HG03442 (cell line): ENCODE measurements around the gene STAB1.

Experiments
- ATAC-seq: cut with Tn5 transposase; IDR thresholded peaks from one replicate; pipeline ENCODE4 v1.9.1; 2021; ENCODE audit warnings: mild to moderate bottlenecking, moderate library complexity; ENCODE audit not compliant: unreplicated experiment

STAB1 gene

DNA sequence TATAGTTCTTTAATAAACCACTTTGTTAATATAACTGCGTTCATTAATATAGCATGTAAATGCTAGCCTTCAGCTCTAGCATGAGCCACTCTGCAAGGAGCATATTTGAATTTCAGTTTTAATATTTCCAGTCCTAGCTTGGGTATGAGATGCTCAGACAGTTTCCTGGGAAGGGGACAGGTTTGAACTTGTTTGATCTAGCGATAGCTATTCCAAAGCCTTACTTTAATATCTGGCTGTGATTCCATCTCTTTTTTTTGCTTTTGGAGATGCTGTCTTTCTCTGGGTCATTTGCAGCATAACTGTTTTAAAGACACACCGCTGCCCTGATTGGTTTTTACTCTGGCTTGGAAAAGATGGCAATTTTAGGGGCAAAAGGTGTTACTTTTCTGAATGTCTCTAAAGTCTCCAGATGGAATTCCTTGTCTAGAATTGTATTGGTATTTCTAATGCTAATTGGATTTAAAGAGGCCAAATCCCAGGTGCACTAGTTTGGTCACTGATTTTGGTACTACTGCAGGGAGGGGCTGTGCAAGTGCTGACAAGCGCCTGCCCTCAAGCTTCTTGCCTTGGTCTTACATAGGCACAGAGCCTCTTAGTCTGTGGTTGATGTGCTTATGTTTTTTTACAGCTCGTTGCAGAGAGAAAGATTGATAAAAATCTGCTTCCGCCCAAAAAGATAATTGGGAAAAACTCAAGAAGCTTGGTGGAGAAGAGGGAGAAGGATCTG, 36.9 kb upstream of the STAB1 start:
- ATAC-seq: no peak

- no peak for ATAC-seq
Measured at GRCh38 chr3:52458770-52459545, 36.2 kb upstream of the STAB1 start.

DNA sequence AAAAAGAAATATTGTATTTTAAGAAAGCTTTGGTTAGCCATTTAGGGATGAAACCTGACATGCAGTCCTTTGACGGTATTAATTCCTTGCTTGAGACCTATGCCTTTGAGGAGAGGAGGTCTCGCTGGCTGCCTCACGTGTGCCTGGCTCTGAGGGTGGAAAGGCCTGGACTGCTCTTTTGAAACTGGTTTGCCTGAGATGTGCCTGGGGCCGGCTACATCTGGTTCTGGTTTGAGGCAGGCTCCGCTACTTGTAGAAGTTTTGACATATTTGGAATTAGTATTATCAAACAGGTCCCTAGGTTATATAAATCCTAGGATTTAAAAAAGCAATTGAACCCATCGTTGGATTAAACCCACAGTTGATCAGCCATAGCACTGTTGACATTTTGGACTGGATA, 33.3 kb upstream of the STAB1 start:
- ATAC-seq: no peak

DNA sequence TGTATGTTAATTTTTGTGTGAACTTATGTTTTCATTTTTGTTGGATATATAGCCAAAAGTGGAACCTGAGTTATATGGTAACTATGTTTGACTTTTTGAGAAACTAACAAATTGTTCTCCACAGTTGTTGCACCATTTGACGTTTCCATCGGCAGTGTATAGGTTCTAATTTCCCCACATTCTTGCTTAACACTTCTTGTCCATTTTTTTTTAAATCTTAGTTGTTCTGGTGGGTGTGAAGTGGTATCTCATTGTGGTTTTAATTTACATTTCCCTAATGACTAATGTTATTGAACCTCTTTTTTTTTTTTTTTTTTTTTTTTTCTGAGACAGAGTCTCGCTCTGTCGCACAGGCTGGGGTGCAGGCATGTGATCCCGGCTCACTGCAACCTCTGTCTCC, 31.7 kb upstream of the STAB1 start:
- ATAC-seq: no peak

- ATAC-seq: no peak
Measured at GRCh38 chr3:52468336-52468735, 26.8 kb upstream of the STAB1 start.

- no peak for ATAC-seq
Measured at GRCh38 chr3:52469001-52469400, 26.1 kb upstream of the STAB1 start.

GRCh38 chr3:52470920-52471319, 24.2 kb upstream of the STAB1 start:
- no peak for ATAC-seq

- ATAC-seq: no peak
Measured at GRCh38 chr3:52471371-52472238, 23.5 kb upstream of the STAB1 start.

DNA sequence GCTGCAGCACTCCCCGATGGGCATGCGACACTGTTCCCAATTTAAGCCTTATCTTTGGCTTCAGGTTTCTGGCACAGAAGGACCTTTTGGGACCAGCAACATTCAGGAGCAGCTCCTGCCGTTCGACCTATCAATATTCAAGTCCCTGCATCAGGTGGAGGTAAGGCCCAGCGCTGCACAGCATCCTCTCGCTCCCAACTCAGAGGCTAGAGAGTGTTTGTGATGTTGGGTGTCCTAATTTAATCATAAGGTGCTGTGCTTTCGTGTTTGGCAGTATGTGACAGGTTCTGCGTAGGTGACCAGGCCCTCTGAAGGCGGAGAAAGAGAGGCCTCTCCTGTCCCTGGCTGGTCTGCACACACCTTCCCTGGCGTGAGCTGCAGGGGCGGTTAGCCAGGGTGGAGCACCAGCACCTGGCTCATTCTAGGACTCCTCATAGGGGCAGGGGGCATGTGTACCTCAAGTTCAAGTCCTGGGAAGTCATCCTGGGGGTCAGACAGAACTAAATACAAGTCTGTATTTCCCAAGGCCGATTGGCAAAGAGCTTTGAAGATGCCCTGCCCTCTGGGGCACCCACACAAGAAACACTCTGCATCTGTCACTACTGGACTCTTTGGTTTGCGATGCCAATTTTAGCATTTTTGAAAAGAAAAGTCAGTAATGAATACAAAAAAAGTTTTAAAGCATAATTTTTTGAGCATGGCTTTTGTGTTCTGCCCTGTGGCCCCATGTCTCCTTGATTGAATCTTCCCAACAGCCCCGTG, 22.7 kb upstream of the STAB1 start:
- ATAC-seq: no peak

GRCh38 chr3:52473026-52473425, 22.1 kb upstream of the STAB1 start:
- ATAC-seq: no peak

DNA sequence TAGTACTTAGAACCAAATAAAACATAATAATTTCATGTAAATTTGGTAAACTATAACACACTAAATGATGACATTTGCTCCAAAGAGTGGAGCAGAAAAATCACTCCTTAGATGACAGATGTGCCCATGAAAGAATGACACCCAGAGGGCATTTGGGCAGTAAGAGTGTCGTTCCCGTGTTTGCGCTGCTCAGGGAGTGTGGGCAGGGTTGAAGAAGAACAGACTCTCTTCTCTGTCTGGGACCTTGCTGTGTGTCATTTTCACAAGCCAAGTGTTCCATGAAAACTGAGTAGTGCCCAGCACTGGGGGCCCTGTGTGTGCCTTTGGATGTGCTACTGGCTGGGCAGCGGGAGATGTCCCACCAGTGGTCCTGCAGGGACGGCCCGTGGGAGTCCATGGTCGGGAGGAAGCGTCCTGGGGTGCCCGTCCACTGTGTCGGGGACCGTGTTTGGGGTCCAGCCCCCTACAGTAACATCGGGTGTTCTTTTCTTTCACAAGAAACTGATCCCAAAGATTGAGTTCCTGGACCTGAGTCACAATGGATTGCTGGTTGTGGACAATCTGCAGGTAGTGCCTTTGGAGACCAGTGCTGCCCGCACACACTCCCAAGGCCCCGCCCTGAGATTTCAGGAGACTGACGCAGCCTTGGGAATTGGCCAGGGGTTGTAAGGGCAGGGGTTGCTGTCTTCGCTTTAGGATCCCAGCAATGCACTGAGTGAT, 17.9 kb upstream of the STAB1 start:
- ATAC-seq: no peak

DNA sequence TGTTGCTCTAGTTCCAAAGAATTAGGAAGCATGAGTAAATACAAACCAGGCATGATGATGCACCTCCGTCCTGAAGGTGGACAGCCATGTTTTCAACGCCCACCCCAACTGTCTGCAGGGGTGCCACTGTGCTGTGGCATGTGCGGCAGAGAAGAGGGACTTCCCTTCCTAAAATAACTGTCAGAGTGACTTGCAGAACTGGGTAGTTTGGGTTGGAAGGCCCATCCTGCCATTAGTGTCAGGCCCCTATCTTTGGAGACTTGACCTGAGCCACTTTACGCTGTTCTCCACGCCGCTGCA, 17.4 kb upstream of the STAB1 start:
- no peak for ATAC-seq

DNA sequence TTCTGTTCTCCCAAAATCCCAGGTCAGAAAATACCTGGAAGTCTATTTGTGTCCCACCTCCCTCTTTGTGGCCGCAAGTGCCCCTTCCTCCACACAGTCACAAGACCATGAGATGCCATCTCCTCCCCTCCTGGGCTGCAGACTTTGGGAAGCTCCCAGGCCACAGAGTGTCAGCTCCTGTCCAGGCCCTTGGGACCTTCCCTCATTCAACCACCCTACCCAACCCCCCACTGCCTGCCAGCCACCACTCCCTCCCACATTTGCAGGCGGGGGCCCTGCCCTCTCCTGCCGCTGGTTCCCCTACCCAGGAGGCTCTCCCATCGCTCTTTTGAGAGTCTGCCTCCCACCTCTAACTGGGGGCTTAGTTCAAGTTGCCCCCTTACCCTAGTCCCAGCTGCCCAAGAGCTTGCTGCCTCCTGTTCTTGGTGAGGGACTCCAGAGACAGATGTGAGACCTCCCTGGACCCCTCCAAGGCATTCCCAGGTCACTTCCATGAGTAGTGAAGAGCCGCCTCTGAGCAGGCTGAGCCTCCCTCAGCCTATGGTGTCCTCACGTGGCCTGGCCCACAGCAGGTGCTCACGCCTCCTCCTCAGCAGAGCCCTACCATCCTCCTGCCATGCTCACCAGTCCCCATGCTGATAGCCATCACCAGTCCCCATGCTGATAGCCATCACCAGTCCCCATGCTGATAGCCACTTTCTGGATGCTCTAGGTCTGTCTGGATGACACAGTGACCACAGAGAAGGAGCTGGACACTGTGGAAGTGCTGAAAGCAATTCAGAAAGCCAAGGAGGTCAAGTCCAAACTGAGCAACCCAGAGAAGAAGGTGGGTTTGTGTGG, 15.9 kb upstream of the STAB1 start:
- no peak for ATAC-seq

- no peak for ATAC-seq
Measured at GRCh38 chr3:52479877-52480575, 15.1 kb upstream of the STAB1 start.

- ATAC-seq: no peak
Measured at GRCh38 chr3:52480768-52481715, 14.1 kb upstream of the STAB1 start.

DNA sequence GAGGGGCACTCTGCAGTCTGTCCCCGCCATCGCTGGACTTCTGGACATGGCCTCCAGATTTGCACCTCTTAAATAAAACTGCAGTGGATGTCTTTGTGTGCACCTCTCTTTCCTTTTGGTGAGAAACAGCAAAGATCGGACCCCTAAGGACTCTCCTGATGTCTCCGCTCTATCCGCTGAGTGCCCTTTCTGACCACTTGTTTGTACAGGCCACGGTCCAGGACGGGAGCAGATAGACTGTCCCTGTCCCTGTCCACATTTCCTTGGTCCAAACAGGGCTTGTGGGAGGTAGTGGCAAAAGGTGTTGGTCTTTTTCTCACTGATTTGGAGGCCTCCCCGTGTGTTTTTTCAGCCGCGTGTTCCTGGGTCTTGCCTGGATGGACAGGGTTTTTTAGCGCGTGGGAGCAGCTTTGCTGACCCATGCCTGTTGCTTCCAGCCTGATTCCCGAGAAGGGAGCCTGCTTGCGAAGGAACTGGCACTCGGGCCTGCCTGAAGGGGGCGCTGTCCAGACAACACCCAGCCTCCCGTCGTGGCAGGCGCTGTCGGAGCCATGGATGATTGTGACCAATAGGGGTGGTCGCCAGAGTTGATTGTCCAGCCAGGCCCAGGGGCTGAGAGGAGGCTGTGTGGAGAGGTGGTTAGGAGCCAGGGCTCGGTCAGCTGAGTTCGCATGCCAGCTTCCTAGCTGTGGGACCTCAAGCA, 13.2 kb upstream of the STAB1 start:
- no peak for ATAC-seq

DNA sequence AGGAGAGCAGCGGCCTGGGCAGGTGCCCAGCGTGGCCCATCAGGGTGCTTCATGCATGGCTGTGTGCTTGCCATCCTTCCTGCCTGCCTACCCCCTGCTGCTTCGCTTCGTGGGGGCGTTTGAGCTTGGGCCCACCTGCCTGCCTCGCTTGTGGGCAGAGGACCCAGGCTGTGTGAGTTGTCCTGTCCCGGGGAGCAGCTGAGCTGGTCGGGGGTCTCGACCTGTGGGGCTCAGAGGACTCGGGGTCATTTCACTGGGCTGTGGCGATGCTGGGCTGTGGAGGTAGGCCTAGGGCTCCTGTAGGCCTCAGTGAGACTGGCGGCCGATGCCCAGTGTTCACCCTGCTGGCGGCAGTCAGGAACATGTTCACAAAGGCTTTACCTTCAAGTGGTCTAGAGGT, 12.1 kb upstream of the STAB1 start:
- no peak for ATAC-seq
